BLaER1 treated with 17β-estradiol and CSF1 and Interleukin-3, amounts not matched to agents 10 nM and 100 nM (cell line): Measurements from ENCODE around the gene LRRK1.

Source experiments
- H3K27ac ChIP-seq, 11 experiments: shearing (Covaris generic); formaldehyde crosslinking; 2 replicates each; pipeline ENCODE4 v1.8.1; 2022
- H3K27me3 ChIP-seq, 11 experiments: shearing (Covaris generic); formaldehyde crosslinking; 2 replicates each; pipeline ENCODE4 v1.8.1; 2022
- H3K36me3 ChIP-seq, 11 experiments: shearing (Covaris generic); formaldehyde crosslinking; 2 replicates each; pipeline ENCODE4 v1.8.1; 2022
- H3K4me1 ChIP-seq, 10 experiments: shearing (Covaris generic); formaldehyde crosslinking; 2 replicates each; pipeline ENCODE4 v1.8.1; 2022
- H3K4me2 ChIP-seq, 11 experiments: shearing (Covaris generic); formaldehyde crosslinking; 2 replicates each; pipeline ENCODE4 v1.8.1; 2022
- H3K4me3 ChIP-seq, 10 experiments: shearing (Covaris generic); formaldehyde crosslinking; 2 replicates each; pipeline ENCODE4 v1.8.1; 2022
- H3K9ac ChIP-seq, 11 experiments: shearing (Covaris generic); formaldehyde crosslinking; 2 replicates each; pipeline ENCODE4 v1.8.1; 2022
- H3K9me3 ChIP-seq, 11 experiments: shearing (Covaris generic); formaldehyde crosslinking; replicated peaks in 1 of 11; 2 replicates each; pipeline ENCODE4 v1.8.1; 2022
- H4K20me1 ChIP-seq, 11 experiments: shearing (Covaris generic); formaldehyde crosslinking; 2 replicates each; pipeline ENCODE4 v1.8.1; 2022
- Cebpa-rat ChIP-seq, 11 experiments: shearing (Covaris generic); IDR thresholded peaks; 2 replicates each; pipeline ENCODE4 v1.8.1; 2022

LRRK1 gene

DNA sequence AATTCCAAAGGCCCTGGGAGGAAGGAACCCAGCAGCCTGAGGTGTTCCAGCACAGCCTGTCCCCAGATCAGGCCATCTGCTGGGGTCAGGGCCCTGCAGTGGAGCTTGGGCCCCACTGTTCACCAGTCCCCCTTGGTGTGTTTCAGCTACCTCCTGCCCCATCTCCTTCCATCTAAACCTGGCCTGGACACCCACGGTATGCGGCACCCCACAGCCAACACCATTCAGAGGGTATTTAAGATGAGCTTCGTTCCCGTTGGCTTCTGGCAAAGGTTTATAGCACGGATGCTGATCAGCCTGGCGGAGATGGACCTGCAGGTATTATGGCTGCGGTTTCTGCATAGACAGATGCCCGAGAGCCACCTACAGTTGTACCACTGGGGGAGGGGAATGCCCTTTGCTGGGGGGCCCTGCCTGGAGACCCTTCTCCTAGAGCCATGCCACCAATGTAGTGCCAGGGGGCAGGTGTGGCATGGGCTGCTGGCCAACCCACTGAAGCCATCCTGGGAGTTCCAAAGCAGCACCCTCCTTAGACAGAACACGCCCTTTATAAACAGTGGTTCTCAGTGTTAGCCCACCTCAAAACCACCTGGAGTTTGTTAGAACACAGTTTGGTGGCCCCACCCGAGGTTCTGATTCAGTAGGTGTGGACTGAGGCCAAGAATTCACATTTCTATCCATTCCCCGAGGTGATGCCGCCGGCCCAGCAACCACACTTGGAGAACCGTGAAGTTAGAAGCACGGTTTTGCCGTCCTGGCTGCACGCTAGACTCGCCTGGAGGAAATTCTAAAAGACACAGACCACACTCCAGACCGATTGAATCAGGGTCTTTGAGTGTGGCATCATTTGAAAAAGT, 126.9 kb downstream of the LRRK1 start:
- Histone ChIP-seq H3K4me2 (no peak overlapping the region), H3K27me3 (peaks cover 0 to 98% (median 0%) of the 10 kb centered on the region in 11 experiments; a peak in 6 of 22 replicates)
- TF ChIP-seq Cebpa-rat (IDR thresholded peaks at IDR 0.05) = no peak

DNA sequence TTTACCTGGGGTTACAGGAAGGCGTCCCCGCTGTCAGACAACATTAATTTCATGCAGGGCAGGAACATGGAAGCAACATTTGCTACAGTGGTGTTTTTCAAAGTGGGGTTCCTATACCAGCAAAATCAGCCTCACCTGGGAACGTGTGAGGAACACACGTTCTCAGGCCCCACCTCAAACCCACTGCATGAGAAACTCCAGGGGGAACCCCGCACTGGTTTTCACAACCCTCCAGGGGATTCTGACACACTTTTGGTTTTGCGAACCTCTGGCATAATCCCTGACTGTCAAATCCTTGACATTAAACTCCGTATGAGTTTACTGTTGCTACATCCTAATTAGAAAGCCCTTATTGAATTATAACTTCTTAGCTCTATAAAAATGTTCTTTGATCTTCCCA, 127.7 kb downstream of the LRRK1 start:
- no peak overlapping the region for H3K9ac ChIP-seq
- no peaks in the 10 kb centered on the region for H3K4me1 ChIP-seq
- H4K20me1 ChIP-seq = peaks cover 0 to 64% (median 0%) of the 10 kb centered on the region in 11 experiments; a peak in 4 of 22 replicates
- no peak overlapping the region for H3K4me3 ChIP-seq
- peaks cover 0 to 13% (median 7%) of the 10 kb centered on the region in 11 experiments; a peak in 9 of 22 replicates for H3K9me3 ChIP-seq
- H3K27ac ChIP-seq = no peak overlapping the region
- no peak for TF ChIP-seq Cebpa-rat (IDR thresholded peaks at IDR 0.05)
- H3K36me3 ChIP-seq = peaks cover 0 to 5% (median 0%) of the 10 kb centered on the region in 11 experiments; a peak in 2 of 22 replicates
- peaks cover 0 to 99% (median 0%) of the 10 kb centered on the region in 11 experiments; a peak in 6 of 22 replicates for H3K27me3 ChIP-seq
- H3K4me2 ChIP-seq = no peak overlapping the region

More for the DNA sequence above, 126.9 kb downstream of the LRRK1 start:
- Histone ChIP-seq H3K27ac (no peak overlapping the region), H3K9me3 (peaks cover 6 to 20% (median 13%) of the 10 kb centered on the region in 11 experiments), H3K4me3 (no peak overlapping the region), H3K9ac (no peak overlapping the region), H3K4me1 (no peaks in the 10 kb centered on the region), H4K20me1 (peaks cover 0 to 56% (median 0%) of the 10 kb centered on the region in 11 experiments; a peak in 4 of 22 replicates), H3K36me3 (peaks cover 0 to 9% (median 0%) of the 10 kb centered on the region in 11 experiments; a peak in 3 of 22 replicates)

DNA sequence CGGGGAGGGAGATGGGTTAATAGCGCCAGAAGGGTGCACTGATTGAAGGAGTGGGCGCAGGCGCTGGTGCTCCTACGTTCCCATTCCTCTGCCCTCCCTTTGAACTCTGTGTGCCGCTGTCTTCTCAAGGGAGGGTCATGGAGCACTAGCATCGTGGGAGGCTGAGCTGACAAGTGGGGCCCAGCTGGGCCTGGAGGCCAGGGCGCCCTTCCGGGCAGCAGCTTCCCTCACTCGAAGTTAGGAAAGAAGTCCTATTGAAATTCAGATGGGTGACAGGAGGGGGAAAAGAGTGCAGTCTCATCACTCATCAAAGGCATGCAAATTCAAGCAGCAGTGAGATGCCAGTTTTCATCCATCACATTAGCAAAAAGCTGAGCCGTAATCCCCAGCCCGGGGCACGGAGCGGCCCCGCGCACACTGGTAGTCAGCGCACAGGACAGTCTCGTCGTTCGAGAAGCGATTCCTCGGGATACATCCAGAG, 128.2 kb downstream of the LRRK1 start:
- Histone ChIP-seq H3K27me3 (peaks cover 0 to 99% (median 0%) of the 10 kb centered on the region in 11 experiments; a peak in 6 of 22 replicates), H3K4me1 (no peaks in the 10 kb centered on the region), H3K4me3 (no peak overlapping the region), H3K9ac (no peak overlapping the region), H3K27ac (no peak overlapping the region), H3K9me3 (peaks cover 0 to 7% (median 2%) of the 10 kb centered on the region in 11 experiments; a peak in 6 of 22 replicates), H3K36me3 (peaks cover 0 to 3% (median 0%) of the 10 kb centered on the region in 11 experiments; a peak in 1 of 22 replicates), H3K4me2 (no peak overlapping the region), H4K20me1 (peaks cover 0 to 68% (median 0%) of the 10 kb centered on the region in 11 experiments; a peak in 4 of 22 replicates)
- no peak for TF ChIP-seq Cebpa-rat (IDR thresholded peaks at IDR 0.05)

DNA sequence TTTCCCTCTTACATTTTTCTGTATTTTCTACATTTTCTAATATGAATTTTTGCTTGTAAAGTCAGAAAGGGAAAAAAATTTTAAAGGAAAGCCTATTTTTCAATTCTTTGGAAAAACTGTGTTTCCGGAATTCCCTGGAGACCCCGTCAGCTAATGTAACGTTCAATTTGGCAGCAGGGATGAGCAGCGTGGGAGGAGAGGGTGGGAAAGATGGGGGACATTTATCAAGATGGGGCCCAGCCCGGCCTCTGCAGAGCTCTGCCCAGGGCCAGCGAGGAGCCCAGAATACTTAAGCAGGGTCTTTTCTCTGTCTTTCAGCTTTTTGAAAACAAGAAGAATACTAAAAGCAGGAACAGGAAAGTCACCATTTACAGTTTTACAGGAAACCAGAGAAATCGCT, 129.0 kb downstream of the LRRK1 start:
- Histone ChIP-seq H3K9ac (no peak overlapping the region), H3K27ac (no peak overlapping the region), H3K4me2 (no peak overlapping the region), H4K20me1 (peaks cover 0 to 68% (median 0%) of the 10 kb centered on the region in 11 experiments; a peak in 4 of 22 replicates), H3K4me1 (no peaks in the 10 kb centered on the region), H3K36me3 (no peaks in the 10 kb centered on the region; a peak in 1 of 22 replicates), H3K9me3 (no peaks in the 10 kb centered on the region), H3K4me3 (no peak overlapping the region), H3K27me3 (peaks cover 0 to 96% (median 0%) of the 10 kb centered on the region in 11 experiments; a peak in 6 of 22 replicates)
- no peak for TF ChIP-seq Cebpa-rat (IDR thresholded peaks at IDR 0.05)

DNA sequence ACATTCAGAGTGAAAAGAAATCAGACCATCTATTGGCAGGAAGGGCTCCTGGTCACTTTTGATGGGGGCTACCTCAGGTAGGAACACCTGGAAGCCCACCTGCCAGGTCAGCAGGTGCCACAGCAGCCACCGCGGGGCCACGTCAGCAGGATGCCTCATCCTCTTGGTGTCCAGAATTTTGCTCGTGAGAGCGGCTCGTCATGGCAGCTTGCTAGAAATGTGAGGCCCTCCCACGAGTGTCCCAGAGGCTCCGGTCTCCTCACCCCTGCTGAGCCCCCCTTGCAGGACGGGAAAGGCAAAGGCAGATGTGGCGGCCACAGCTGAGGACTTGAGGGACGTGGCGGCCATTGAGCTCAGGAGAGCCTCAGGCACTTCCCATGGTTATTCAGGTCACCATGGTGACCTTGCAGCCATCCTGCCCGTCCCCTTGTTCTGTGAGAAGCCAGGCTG, 129.4 kb downstream of the LRRK1 start:
- no peaks in the 10 kb centered on the region; a peak in 1 of 22 replicates for H3K36me3 ChIP-seq
- TF ChIP-seq Cebpa-rat (IDR thresholded peaks at IDR 0.05) = no peak
- H3K27me3 ChIP-seq = peaks cover 0 to 92% (median 0%) of the 10 kb centered on the region in 11 experiments; a peak in 6 of 22 replicates
- no peak overlapping the region for H3K4me2 ChIP-seq
- no peak overlapping the region for H3K9ac ChIP-seq
- H3K4me1 ChIP-seq = no peaks in the 10 kb centered on the region
- H3K27ac ChIP-seq = no peak overlapping the region
- H3K9me3 ChIP-seq = no peaks in the 10 kb centered on the region
- H3K4me3 ChIP-seq = no peak overlapping the region
- H4K20me1 ChIP-seq = peaks cover 0 to 68% (median 0%) of the 10 kb centered on the region in 11 experiments; a peak in 4 of 22 replicates

DNA sequence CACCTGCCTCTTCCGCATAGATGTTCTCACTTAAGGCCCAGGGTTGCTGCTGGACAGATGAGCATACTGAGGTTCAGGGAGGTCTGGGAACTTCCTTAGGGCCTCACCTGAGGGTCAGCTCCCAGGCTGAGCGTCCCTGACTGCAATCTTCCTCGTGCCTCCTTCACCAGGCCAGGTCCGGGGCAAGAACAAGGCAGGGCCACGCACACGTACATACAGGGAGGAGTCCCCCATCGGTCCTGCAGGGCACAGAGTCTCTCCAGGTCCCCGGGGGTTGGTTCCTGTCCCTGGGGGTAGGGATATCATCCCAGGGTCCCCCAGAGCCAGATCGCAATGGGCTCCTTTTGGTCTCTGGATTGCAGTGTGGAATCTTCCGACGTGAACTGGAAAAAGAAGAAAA, 130.1 kb downstream of the LRRK1 start:
- Histone ChIP-seq H3K9ac (no peak overlapping the region), H3K4me1 (no peaks in the 10 kb centered on the region), H3K4me3 (no peak overlapping the region), H3K9me3 (no peaks in the 10 kb centered on the region), H4K20me1 (peaks cover 0 to 64% (median 0%) of the 10 kb centered on the region in 11 experiments; a peak in 4 of 22 replicates), H3K27ac (no peak overlapping the region), H3K4me2 (no peak overlapping the region), H3K27me3 (peaks cover 0 to 85% (median 0%) of the 10 kb centered on the region in 11 experiments; a peak in 6 of 22 replicates), H3K36me3 (no peaks in the 10 kb centered on the region; a peak in 1 of 22 replicates)
- TF ChIP-seq Cebpa-rat (IDR thresholded peaks at IDR 0.05) = no peak

DNA sequence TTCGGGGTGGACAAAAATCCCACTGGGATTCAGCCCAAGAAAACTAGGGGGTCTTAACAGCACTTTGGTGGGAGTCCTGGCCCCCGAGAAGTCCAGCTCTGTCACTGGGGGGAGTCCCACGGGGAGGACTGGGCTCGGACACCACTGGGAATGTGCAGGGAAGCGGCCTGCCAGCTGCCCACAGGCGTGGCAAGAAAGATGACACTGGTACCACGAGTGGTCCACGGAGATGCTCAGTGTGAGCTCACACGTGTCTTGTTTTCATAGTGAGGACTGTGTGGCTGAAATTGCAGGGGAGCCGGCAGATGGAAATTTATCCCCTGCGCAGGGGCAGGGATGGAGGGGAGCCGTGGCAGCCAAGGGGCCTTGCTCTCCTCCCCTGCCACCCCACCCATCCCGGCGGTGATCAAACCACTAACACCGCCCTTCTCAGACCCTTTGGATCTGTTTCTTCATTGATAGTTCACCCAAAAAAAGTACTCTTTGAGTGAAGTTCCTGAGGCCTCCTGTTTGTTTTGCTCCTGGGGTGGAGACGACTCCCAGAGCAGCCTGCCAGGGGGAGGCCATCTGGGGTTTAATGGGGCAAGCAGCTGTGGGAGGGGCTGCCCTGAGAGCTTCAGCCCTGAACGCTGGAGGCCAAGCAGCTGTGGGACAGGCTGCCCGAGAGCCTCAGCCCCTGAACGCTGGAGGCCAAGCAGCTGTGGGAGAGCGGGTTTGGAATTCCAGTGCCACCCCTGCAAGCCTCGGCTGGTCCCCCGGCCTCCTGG, 130.9 kb downstream of the LRRK1 start:
- H4K20me1 ChIP-seq = peaks cover 0 to 56% (median 0%) of the 10 kb centered on the region in 11 experiments; a peak in 4 of 22 replicates
- no peaks in the 10 kb centered on the region for H3K4me1 ChIP-seq
- H3K27me3 ChIP-seq = peaks cover 0 to 77% (median 0%) of the 10 kb centered on the region in 11 experiments; a peak in 6 of 22 replicates
- H3K4me2 ChIP-seq = no peak overlapping the region
- H3K4me3 ChIP-seq = no peak overlapping the region
- TF ChIP-seq Cebpa-rat (IDR thresholded peaks at IDR 0.05) = no peak
- no peak overlapping the region for H3K9ac ChIP-seq
- H3K27ac ChIP-seq = no peak overlapping the region
- H3K36me3 ChIP-seq = no peaks in the 10 kb centered on the region; a peak in 1 of 22 replicates
- no peaks in the 10 kb centered on the region for H3K9me3 ChIP-seq

DNA sequence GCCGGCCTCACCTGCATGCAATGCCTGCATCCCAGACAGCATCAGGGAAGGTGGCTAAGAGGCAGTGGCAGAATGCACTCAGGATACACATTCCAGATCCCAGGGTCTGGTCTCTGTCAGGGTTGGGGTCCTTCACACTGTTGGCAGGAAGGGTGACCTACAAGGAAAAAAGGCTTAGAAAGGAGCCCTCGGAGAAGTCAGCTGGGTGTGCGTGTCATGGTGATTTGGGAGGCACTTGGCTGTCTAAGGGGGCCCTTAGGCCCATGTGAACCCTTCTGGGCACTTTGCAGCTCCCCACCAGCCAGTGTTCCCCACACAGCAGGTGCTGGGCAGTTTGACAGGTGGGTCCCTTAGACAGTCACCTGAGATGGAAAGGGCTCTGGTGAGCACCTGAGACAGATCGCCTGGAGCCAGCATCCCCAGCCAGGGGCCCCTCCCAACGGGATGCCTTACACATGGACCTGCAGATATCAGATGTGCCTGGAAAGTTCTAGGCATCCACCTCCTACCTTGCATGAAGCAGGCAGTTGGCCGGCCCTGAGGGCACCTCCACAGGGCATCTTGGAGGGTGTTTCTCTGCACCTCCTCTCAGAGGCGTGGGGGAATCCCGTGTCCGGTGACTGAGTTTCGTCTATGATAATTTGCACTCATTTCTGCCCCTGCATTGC, 131.6 kb downstream of the LRRK1 start:
- Histone ChIP-seq H3K9ac (no peak overlapping the region), H4K20me1 (peaks cover 0 to 52% (median 0%) of the 10 kb centered on the region in 11 experiments; a peak in 3 of 22 replicates), H3K27me3 (peaks cover 0 to 76% (median 0%) of the 10 kb centered on the region in 11 experiments; a peak in 6 of 22 replicates), H3K36me3 (no peaks in the 10 kb centered on the region; a peak in 1 of 22 replicates), H3K27ac (no peak overlapping the region), H3K4me3 (no peak overlapping the region), H3K9me3 (no peaks in the 10 kb centered on the region), H3K4me2 (no peak overlapping the region), H3K4me1 (no peaks in the 10 kb centered on the region)
- no peak for TF ChIP-seq Cebpa-rat (IDR thresholded peaks at IDR 0.05)
